Activated T-cell treated with anti-CD3 and anti-CD28 coated beads for 1 hour (primary cell): Measurements from ENCODE around the gene AQP11.
A peak's percentile ranks its signal among the peaks of the same experiment; 100 is the strongest.
"Not testable (repeated sequence)": the region's sequence is repeated elsewhere in the genome, so short reads cannot be mapped to it uniquely, and the experiment has no call there.

Experiments used
- DNase-seq: peaks from one replicate; pipeline ENCODE4 v3.0.0-alpha.2; 2020; ENCODE audit warnings: low read depth

AQP11 gene

GRCh38 chr11:77593883-77594282 is 4.1 kb downstream of the AQP11 start:
- no peak for DNase-seq

DNA sequence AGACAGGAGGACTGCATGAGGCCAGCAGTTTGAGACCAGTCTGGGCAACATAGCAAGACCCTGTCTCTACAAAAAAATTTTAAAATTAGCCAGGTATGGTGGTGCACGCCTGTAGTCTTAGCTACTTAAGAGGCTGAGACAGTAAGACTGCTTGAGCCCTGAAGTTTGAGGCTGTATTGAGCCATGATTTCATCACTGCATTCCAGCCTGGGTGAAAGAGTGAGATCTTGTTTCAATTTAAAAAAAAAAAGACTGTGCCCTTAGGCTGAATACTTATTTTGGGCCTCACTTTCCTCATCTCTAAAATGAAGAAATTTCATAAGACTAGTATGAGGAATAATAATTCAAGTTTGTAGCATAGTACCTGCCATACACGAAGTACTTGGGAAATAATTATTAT is 6.9 kb downstream of the AQP11 start:
- no peak for DNase-seq

DNA sequence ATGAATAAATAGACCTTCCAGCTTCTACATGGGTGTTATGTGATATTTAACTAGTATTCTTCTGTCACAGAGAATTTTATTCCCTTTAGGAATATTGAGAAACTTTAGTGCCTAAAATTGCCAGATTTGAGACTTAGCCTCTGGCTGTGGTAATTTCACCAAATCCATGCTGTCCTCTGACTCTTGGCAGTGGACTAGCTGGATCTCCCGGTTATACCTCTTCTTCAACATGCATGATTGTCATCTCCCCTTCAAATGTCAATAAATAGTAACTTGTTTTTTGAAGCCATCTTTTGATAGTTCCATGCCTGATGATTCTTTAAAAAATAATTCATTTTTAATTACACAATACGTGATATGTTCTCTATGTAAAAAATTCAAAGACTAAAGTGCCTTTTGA is 8.4 kb downstream of the AQP11 start:
- DNase-seq, result no peak

GRCh38 chr11:77602381-77603088 is 12.8 kb downstream of the AQP11 start:
- no peak for DNase-seq

GRCh38 chr11:77604281-77604680 is 14.5 kb downstream of the AQP11 start:
- DNase-seq, result no peak

DNA sequence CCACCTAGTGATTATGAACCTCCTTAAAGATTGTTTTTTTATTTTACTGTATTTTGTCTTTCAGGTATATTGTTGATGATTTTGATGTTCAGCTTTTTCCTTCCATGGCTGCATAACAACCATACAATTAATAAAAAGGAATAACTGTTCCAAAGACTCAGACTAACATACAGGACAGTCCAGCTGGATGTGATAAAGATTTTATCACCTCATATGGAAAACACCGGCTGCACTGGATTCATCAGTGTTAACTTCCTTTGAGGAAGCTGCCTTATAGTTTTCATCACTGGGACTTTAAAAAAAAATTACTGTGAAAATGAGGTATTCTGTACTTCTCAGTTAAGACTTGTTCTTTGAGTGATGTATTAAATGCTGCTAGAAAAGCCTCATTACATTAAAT is 19.5 kb downstream of the AQP11 start:
- no peak for DNase-seq

GRCh38 chr11:77611921-77612320 is 22.2 kb downstream of the AQP11 start:
- DNase-seq, result no peak

GRCh38 chr11:77617892-77618291 is 28.1 kb downstream of the AQP11 start:
- no peak for DNase-seq

DNA sequence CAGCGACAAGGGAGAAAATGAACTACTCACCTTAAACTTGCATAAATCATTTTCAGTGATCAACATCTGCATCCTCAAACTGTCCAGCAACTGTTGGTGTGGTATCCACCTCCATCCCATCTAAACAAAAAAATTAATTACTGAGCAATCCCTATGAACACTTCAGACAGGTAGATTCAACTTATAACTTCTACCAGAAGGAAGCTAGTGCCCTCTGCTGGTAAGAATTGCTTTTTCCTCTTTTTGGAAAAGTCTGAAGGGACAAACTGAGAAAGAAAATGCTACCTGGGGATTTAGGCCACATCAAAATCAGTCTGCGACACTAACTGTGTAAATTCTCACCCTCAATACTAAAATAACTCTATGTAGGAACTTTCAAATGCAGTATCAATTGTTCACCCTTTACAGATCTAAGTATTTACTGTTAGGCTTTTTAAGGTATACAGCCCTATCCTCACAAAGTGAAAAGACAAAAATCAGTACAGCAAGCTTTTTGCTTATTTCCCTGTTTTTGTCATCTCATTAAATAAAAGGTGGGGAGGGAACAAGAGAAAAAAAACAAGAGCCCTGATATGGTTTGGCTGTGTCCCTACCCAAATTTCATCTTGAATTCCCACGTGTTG is 29.9 kb downstream of the AQP11 start:
- no peak for DNase-seq

- DNase-seq, result no peak
Measured at GRCh38 chr11:77630157-77630710, 40.5 kb downstream of the AQP11 start.

DNA sequence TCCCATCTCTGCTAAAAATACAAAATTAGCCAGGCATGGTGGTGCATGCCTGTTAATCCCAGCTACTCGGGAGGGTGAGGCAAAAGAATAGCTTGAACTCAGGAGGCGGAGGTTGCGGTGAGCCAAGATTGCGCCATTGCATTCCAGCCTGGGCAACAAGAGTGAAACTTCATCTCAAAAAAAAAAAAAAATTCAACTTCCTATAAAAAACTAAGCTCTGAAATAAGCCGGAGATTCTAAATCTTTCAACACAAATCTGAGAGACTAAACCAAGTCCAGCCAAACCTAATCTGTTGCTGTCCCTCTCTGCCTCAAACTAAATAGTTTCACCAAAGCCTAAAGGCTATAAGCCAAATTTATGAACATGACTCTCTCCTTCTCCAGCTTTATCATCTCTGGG is 44.2 kb downstream of the AQP11 start:
- not testable (repeated sequence) for DNase-seq

GRCh38 chr11:77636731-77637344 is 47.1 kb downstream of the AQP11 start:
- no peak for DNase-seq

DNA sequence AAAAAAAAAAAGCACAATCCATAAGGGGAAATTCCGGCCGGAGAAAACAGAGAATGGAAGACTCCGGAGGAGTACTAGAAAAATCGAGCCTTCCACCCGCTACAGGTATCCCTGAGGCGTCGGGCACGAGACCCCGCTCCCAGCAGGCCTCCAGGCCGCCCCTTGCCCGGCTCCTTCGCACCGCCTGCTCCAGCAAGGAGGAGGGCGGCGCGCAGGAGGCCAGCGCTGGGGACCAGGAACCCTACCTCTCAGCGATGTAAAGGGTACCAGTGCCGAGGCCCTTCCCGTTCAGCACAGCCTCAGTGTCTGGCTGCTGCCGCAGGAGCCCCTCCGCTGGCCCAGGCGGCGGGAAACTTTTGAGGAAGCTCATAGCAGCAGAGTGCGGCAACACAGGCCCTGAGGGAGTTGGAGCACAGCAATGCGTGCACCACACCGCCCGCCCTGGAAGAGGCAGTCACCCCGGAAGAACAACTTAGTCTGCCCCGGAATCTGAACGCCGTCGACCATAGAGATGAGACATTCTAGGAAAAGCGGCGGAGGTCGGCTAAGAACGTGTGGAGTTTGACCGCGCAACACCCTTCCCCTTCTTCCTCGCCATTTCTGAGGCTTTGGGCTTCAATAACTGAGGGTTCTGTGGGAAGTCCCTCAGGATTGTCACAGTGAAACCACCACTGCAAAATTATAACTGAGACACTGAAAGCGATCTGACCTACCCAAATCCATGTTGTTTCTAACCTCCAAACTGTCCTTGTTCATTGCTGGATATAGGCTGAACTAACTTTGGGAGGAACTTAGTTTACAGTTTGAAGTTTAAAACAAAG is 47.8 kb downstream of the AQP11 start, which contains the start of gene CLNS1A:
TSS of gene CLNS1A (minus strand) at position 450 of the 821 bp plus-strand sequence. CDS start at position 370, 80 bp downstream.
- DNase-seq, result peak; percentile 70

GRCh38 chr11:77642228-77642627 is 52.5 kb downstream of the AQP11 start:
- no peak for DNase-seq

DNA sequence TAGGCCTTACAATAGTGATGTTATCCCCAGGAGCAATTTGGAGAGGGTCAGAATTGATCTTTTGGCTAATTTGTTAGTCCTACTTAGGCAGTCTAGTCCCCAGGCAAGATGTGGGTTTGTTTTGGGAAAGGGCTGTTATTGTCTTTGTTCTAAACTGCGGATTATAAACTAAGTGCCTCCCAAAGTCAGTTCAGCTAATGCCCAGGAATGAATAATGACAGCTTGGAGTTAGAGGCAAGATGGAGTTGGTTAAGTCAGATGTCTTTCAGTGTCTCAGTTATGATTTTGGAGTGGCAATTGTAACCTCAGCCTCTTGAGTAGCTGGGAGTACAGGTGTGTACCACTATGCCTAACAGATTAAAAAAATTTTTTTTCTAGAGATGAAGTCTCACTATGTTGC is 55.1 kb downstream of the AQP11 start:
- DNase-seq, result no peak

DNA sequence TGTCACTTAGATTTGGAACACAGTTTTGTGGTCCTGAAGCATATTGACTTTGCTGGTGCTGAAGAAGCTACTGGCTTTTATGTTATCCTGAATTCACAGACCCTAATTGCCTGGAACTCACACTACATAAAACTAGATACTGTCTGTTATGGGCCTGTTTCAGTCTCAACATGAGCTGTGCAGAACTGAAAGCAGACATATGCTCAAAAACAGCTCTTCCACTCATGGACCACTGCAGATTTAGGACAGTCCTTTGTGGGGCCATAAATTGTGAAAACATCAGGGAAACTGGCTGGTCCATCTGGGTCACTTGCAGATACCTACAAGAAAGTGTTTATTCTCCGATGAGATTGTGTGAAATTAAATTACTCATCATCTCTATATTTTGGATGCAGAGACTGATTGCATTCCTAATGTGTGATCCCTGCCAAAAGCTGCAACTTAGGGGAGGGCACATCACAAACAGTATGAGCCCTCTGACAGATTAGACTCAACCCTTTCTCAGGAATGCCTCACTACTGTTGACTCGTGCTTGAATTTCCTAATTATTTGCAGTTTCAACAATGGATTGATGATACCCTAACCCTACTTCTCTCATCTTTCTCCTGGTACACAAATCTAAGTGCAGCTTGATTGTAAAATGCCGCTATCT is 58.0 kb downstream of the AQP11 start:
- no peak for DNase-seq

DNA sequence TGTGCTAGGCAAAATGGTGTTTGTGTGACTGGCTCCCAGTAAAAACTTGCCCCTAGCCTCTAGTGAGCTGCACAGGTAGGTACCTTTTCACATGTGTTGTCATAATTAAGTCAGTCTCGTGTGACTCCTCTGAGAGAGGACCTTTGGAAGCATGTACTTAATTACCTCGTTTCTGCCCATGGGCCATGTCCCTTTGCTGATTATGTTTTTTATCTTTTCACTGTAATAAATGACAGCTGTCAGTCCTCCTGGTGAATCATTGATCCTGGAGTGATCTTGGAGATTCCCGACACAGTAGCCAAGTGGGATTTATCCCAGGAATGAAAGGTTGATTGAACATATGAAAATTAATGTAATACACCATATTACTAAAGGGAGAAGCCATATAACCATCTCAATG is 60.4 kb downstream of the AQP11 start:
- DNase-seq, result no peak

DNA sequence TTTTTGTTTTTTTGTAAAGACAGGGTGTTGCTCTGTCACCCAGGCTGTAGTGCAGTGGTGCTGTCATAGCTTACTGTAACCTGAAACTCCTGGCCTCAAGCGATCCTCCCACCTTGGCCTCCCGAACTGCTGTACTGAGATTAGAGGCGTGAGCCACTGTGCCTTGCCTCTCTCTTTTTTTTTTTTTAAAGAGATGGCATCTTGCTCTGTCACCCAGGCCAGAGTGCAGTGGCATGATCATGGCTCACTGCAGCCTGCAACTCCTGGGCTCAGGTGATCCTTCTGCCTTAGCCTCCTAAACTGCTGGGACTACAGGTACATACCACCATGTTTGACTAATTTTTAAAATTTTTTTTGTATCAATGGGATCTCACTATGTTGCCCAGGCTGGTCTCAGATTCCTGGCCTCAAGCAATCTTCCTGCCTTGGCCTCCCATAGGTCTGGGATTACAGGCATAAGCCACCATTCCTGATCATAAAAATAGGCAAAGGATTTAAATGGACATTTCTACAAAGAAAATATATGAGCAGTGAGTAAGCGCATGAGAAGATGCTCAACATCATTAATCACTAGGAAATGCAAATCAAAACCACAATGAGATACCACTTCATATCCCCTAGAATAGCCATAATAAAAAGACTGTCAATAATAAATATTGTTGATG is 65.1 kb downstream of the AQP11 start:
- no peak for DNase-seq

GRCh38 chr11:77656362-77656761 is 66.6 kb downstream of the AQP11 start:
- DNase-seq, result no peak

DNA sequence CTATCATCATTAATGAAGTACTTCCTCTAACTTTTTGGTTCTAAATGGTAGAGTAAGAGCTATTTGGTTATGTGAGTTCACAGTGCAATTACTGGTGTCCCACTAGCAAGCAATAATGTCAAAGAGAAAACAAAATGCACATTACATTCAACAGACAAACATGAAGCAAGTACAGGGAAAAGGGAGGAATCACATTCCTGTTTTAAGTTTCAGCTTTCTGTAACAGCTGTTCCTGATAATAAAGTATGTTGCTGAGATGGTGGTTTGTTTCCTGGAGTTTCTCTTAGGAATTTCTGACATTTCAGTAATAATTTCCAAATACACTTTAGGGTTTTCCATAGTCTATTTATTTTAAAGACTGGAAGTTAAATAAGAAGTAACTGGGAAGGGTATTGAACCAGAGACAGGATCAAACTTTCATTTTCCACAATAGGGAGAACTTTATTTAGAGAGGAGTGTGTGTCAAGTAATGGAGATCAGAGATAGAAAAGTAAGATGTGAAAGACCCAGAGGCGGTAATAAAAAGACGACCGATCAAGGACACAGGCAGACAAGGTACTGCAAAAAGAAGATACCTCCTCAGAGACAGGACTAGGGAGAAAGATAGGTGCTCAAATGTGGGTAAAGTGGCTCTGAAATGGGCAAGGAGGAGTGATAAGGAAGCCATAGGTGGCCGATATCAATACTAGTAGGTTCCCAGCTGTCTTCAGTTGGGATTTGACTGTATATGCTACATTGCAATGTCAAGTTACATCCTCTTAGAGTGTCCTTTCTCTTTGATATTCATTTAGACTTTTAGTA is 68.7 kb downstream of the AQP11 start:
- DNase-seq, result no peak
